Liver (tissue), 5 donors: ENCODE data around the gene GPHA2. TPM values are rescaled to one million over a fixed set of nuclear protein-coding genes. Genes with fewer than 3 reads are reported as not detected.

Source experiments
- polyA plus RNA-seq, 2 donors: library from polyadenylated mRNA; stranded (reverse) in 1 of 2; unstranded in 1 of 2; fragments of 200-250 nt in 1 of 2; fragments of >200 nt in 1 of 2; fragmentation: Nextera tagmentation in 1 of 2; extraction: Ambion mirVana in 1 of 2; gene quantifications; one replicate each; pipeline versions ENCODE4 v1.2.1 to v1.2.3, GENCODE V29; 2013 to 2015
- small RNA-seq: library from RNA; depleted of rRNA; stranded (forward); fragments of <200 nt; gene quantifications from one replicate; pipeline ENCODE3, GENCODE V24; 2014
- total RNA-seq, 2 donors: library from RNA; depleted of rRNA; stranded (reverse); fragments of >200 nt; gene quantifications; one replicate each; pipeline ENCODE4 v1.2.3, GENCODE V29; 2014
- donor health status: healthy.
- donor health status: healthy.
- donor health status: healthy.

GPHA2 gene
- total and polyA plus RNA-seq, 4 donors: not detected

Small RNA genes lying within 50 kb of the gene (small RNA-seq; reads per million reads assigned to genes)
- not detected for gene MIR6749
- gene MIR6750: not detected

Other genes starting within 250 kb of the GPHA2 start
- gene NRXN2, start 212.7 kb downstream of the GPHA2 start, total RNA-seq: under 1 TPM; 0.17 to 0.79 TPM
- 1 to 10 TPM; 2.1 to 2.8 TPM for gene NRXN2, start 212.7 kb downstream of the GPHA2 start, polyA plus RNA-seq
- gene RASGRP2, start 191.8 kb downstream of the GPHA2 start, total RNA-seq: 10 to 100 TPM; 12.1 to 14.9 TPM
- gene RASGRP2, start 191.8 kb downstream of the GPHA2 start, polyA plus RNA-seq: 1 to 10 TPM; 2.7 to 5.2 TPM
- gene PYGM, start 175.9 kb downstream of the GPHA2 start, total RNA-seq: 1 to 10 TPM in 1 of 2 donors, under 1 TPM in 1; 0.23 to 1.3 TPM
- gene PYGM, start 175.9 kb downstream of the GPHA2 start, polyA plus RNA-seq: under 1 TPM; 0.26 to 0.32 TPM
- gene SF1, start 157.4 kb downstream of the GPHA2 start, total RNA-seq: 100 to 1,000 TPM in 1 of 2 donors, 10 to 100 TPM in 1; 46.2 to 135 TPM
- gene SF1, start 157.4 kb downstream of the GPHA2 start, polyA plus RNA-seq: 10 to 100 TPM; 44.9 to 54.0 TPM
- gene MAP4K2, start 132.7 kb downstream of the GPHA2 start, total RNA-seq: 1 to 10 TPM; 4.6 to 6.9 TPM
- 1 to 10 TPM; 2.1 to 2.3 TPM for gene MAP4K2, start 132.7 kb downstream of the GPHA2 start, polyA plus RNA-seq
- 10 to 100 TPM; 12.1 to 15.1 TPM for gene MEN1, start 125.3 kb downstream of the GPHA2 start, total RNA-seq
- 10 to 100 TPM in 1 of 2 donors, 1 to 10 TPM in 1; 9.0 to 14.7 TPM for gene MEN1, start 125.3 kb downstream of the GPHA2 start, polyA plus RNA-seq
- gene CDC42BPG, start 91.2 kb downstream of the GPHA2 start, total RNA-seq: 1 to 10 TPM in 1 of 2 donors, under 1 TPM in 1; 0.75 to 1.2 TPM
- gene CDC42BPG, start 91.2 kb downstream of the GPHA2 start, polyA plus RNA-seq: under 1 TPM; 0.18 to 0.40 TPM
- 10 to 100 TPM; 27.3 to 36.4 TPM for gene EHD1, start 57.3 kb downstream of the GPHA2 start, total RNA-seq
- gene EHD1, start 57.3 kb downstream of the GPHA2 start, polyA plus RNA-seq: 10 to 100 TPM in 1 of 2 donors, 1 to 10 TPM in 1; 8.3 to 11.1 TPM
- gene ATG2A, start 18.7 kb downstream of the GPHA2 start, total RNA-seq: 10 to 100 TPM; 18.3 to 27.8 TPM
- 10 to 100 TPM; 15.6 to 34.1 TPM for gene ATG2A, start 18.7 kb downstream of the GPHA2 start, polyA plus RNA-seq
- gene PPP2R5B, start 11.2 kb downstream of the GPHA2 start, total RNA-seq: 1 to 10 TPM; 5.3 to 6.6 TPM
- gene PPP2R5B, start 11.2 kb downstream of the GPHA2 start, polyA plus RNA-seq: 1 to 10 TPM; 2.9 to 4.9 TPM
- gene MAJIN, start 36.2 kb upstream of the GPHA2 start, total RNA-seq: not detected
- under 1 TPM; 0.09 to 0.31 TPM for gene MAJIN, start 36.2 kb upstream of the GPHA2 start, polyA plus RNA-seq
- gene BATF2, start 61.1 kb upstream of the GPHA2 start, total RNA-seq: 1 to 10 TPM in 1 of 2 donors, under 1 TPM in 1; 0.51 to 1.2 TPM
- gene BATF2, start 61.1 kb upstream of the GPHA2 start, polyA plus RNA-seq: 1 to 10 TPM; 1.6 to 3.2 TPM
- 10 to 100 TPM; 10.8 to 17.1 TPM for gene ARL2, start 78.3 kb upstream of the GPHA2 start, total RNA-seq
- 10 to 100 TPM; 12.9 to 19.5 TPM for gene ARL2, start 78.3 kb upstream of the GPHA2 start, polyA plus RNA-seq
- 1 to 10 TPM; 4.5 to 7.2 TPM for gene SNX15, start 91.5 kb upstream of the GPHA2 start, total RNA-seq
- 1 to 10 TPM; 4.8 to 6.7 TPM for gene SNX15, start 91.5 kb upstream of the GPHA2 start, polyA plus RNA-seq
- gene SAC3D1, start 105.3 kb upstream of the GPHA2 start, total RNA-seq: 1 to 10 TPM; 3.8 to 7.9 TPM
- 1 to 10 TPM; 6.1 to 7.4 TPM for gene SAC3D1, start 105.3 kb upstream of the GPHA2 start, polyA plus RNA-seq
- gene NAALADL1, start 122.7 kb upstream of the GPHA2 start, total RNA-seq: 1 to 10 TPM; 1.2 to 2.1 TPM
- gene NAALADL1, start 122.7 kb upstream of the GPHA2 start, polyA plus RNA-seq: 1 to 10 TPM; 1.6 to 1.7 TPM
- gene CDCA5, start 148.1 kb upstream of the GPHA2 start, total RNA-seq: 10 to 100 TPM in 1 of 2 donors, under 1 TPM in 1; 0.17 to 12.0 TPM
- 1 to 10 TPM in 1 of 2 donors, under 1 TPM in 1; 0.72 to 2.7 TPM for gene CDCA5, start 148.1 kb upstream of the GPHA2 start, polyA plus RNA-seq
- gene ZFPL1, start 148.3 kb upstream of the GPHA2 start, total RNA-seq: 10 to 100 TPM; 12.3 to 14.4 TPM
- gene ZFPL1, start 148.3 kb upstream of the GPHA2 start, polyA plus RNA-seq: 10 to 100 TPM; 18.1 to 19.2 TPM
- 100 to 1,000 TPM; 102 to 158 TPM for gene VPS51, start 160.3 kb upstream of the GPHA2 start, total RNA-seq
- 10 to 100 TPM; 33.2 to 66.0 TPM for gene VPS51, start 160.3 kb upstream of the GPHA2 start, polyA plus RNA-seq
- 100 to 1,000 TPM in 1 of 2 donors, 10 to 100 TPM in 1; 69.4 to 337 TPM for gene TM7SF2, start 176.0 kb upstream of the GPHA2 start, total RNA-seq
- gene TM7SF2, start 176.0 kb upstream of the GPHA2 start, polyA plus RNA-seq: 100 to 1,000 TPM in 1 of 2 donors, 10 to 100 TPM in 1; 39.0 to 109 TPM
- 1 to 10 TPM; 2.2 to 4.9 TPM for gene ZNHIT2, start 181.8 kb upstream of the GPHA2 start, total RNA-seq
- gene ZNHIT2, start 181.8 kb upstream of the GPHA2 start, polyA plus RNA-seq: 10 to 100 TPM in 1 of 2 donors, 1 to 10 TPM in 1; 7.4 to 13.9 TPM
- 100 to 1,000 TPM; 199 to 332 TPM for gene FAU, start 186.2 kb upstream of the GPHA2 start, total RNA-seq
- 100 to 1,000 TPM; 393 to 535 TPM for gene FAU, start 186.2 kb upstream of the GPHA2 start, polyA plus RNA-seq
- 10 to 100 TPM; 31.7 to 39.2 TPM for gene MRPL49, start 186.4 kb upstream of the GPHA2 start, total RNA-seq
- gene MRPL49, start 186.4 kb upstream of the GPHA2 start, polyA plus RNA-seq: 10 to 100 TPM; 31.1 to 47.2 TPM
- 100 to 1,000 TPM in 1 of 2 donors, 10 to 100 TPM in 1; 19.9 to 210 TPM for gene SYVN1, start 198.6 kb upstream of the GPHA2 start, total RNA-seq
- gene SYVN1, start 198.6 kb upstream of the GPHA2 start, polyA plus RNA-seq: 10 to 100 TPM; 41.1 to 72.1 TPM
- gene SPDYC, start 234.3 kb upstream of the GPHA2 start, total RNA-seq: under 1 TPM in 1 of 2 donors, not detected in 1; 0.08 TPM
- 1 to 10 TPM in 1 of 2 donors, under 1 TPM in 1; 0.52 to 1.1 TPM for gene SPDYC, start 234.3 kb upstream of the GPHA2 start, polyA plus RNA-seq
- 100 to 1,000 TPM in 1 of 2 donors, 10 to 100 TPM in 1; 81.7 to 183 TPM for gene CAPN1, start 246.0 kb upstream of the GPHA2 start, total RNA-seq
- gene CAPN1, start 246.0 kb upstream of the GPHA2 start, polyA plus RNA-seq: 10 to 100 TPM; 39.6 to 48.4 TPM